IMR-90 (cell line): Measurements from ENCODE around the gene HEATR3. TPM values are rescaled to one million over a fixed set of nuclear protein-coding genes. Genes with fewer than 3 reads are reported as not detected.

ENCODE experiments used
- ATAC-seq: fragments of 200-7000 bp; cut with Tn5 transposase; 2 replicates; pipeline ENCODE4 v1.9.1; 2020; ENCODE audit warnings: low read depth, mild to moderate bottlenecking, moderate library complexity
- BruUV-seq: library from RNA; stranded (reverse); fragments of 400-500 nt; replicated peaks from 2 replicates; lab custom pipeline; 2021; lab: Mats Ljungman, UMichigan
- CTCF ChIA-PET: fragments of 300-600 bp; formaldehyde crosslinking; extraction: SDS; loops from one replicate; lab custom pipeline; 2021; ENCODE audit warnings: antibody characterized with exemption; lab: Yijun Ruan, JAX
- POLR2A ChIA-PET: fragments of 300-600 bp; sonication (Branson Sonifier 250); formaldehyde crosslinking; loops from one replicate; lab custom pipeline; 2022; ENCODE audit warnings: antibody characterized with exemption; ENCODE audit not compliant: unreplicated experiment; lab: Charles Lee
- DNase-seq: peaks from one replicate; pipeline ENCODE4 v3.0.0; 2013
- H2AFZ ChIP-seq: replicated peaks from 2 replicates; pipeline ENCODE3; 2013; ENCODE audit warnings: low read length, mild to moderate bottlenecking; ENCODE audit not compliant: poor library complexity
- H2AK5ac ChIP-seq: 2 replicates; pipeline ENCODE4 v1.6.1; 2013; ENCODE audit warnings: low read depth, low read length, inconsistent platforms
- H2AK9ac ChIP-seq: replicated peaks from 2 replicates; pipeline ENCODE3; 2013; ENCODE audit warnings: mild to moderate bottlenecking, low read depth, low read length, moderate library complexity; ENCODE audit not compliant: poor library complexity
- H2BK120ac ChIP-seq: 2 replicates; pipeline ENCODE4 v1.6.1; 2013; ENCODE audit warnings: low read depth, low read length, inconsistent platforms
- H2BK15ac ChIP-seq: 3 replicates; pipeline ENCODE4 v1.6.1; 2013; ENCODE audit warnings: low read depth, low read length, inconsistent platforms
- H2BK20ac ChIP-seq: 2 replicates; pipeline ENCODE4 v1.6.1; 2013; ENCODE audit warnings: low read depth, mild to moderate bottlenecking, inconsistent platforms, low read length, moderate library complexity
- H2BK5ac ChIP-seq: 2 replicates; pipeline ENCODE4 v1.6.1; 2013; ENCODE audit warnings: mild to moderate bottlenecking, low read depth, low read length, inconsistent platforms; ENCODE audit not compliant: poor library complexity, severe bottlenecking
- H3K14ac ChIP-seq: replicated peaks from 2 replicates; pipeline ENCODE4 v1.6.1; 2013; ENCODE audit warnings: low read depth, low read length, inconsistent platforms
- H3K18ac ChIP-seq: 2 replicates; pipeline ENCODE4 v1.6.1; 2013; ENCODE audit warnings: low read depth, low read length, control low read depth
- H3K23ac ChIP-seq: 2 replicates; pipeline ENCODE4 v1.6.1; 2013; ENCODE audit warnings: low read depth, low read length, inconsistent platforms
- H3K27ac ChIP-seq: 2 replicates; pipeline ENCODE4 v1.5.1; 2013; ENCODE audit warnings: mild to moderate bottlenecking, control low read depth, low read length; ENCODE audit not compliant: insufficient read depth
- H3K27me3 ChIP-seq: 2 replicates; pipeline ENCODE4 v1.6.1; 2013; ENCODE audit warnings: low read length; ENCODE audit not compliant: control insufficient read depth, insufficient read depth
- H3K36me3 ChIP-seq: 2 replicates; pipeline ENCODE4 v1.6.1; 2013; ENCODE audit warnings: low read length, mixed read lengths; ENCODE audit not compliant: control insufficient read depth, insufficient read depth
- H3K4ac ChIP-seq: 2 replicates; pipeline ENCODE4 v1.6.1; 2013; ENCODE audit warnings: low read depth, low read length, inconsistent platforms
- H3K4me1 ChIP-seq: 2 replicates; pipeline ENCODE4 v1.6.1; 2013; ENCODE audit warnings: low read length, mixed read lengths; ENCODE audit not compliant: control insufficient read depth, insufficient read depth
- H3K4me2 ChIP-seq: 2 replicates; pipeline ENCODE4 v1.6.1; 2013; ENCODE audit warnings: low read depth, mild to moderate bottlenecking, control low read depth, low read length, moderate library complexity
- H3K4me3 ChIP-seq: 2 replicates; pipeline ENCODE4 v1.5.1; 2013; ENCODE audit warnings: low read depth, mild to moderate bottlenecking, control low read depth, low read length, moderate library complexity; ENCODE audit not compliant: insufficient read depth
- H3K56ac ChIP-seq: 2 replicates; pipeline ENCODE4 v1.6.1; 2013; ENCODE audit warnings: low read length, inconsistent platforms; ENCODE audit not compliant: insufficient read depth; ENCODE audit errors: extremely low read depth
- H3K79me1 ChIP-seq, 2 experiments: 2 replicates each; pipeline ENCODE4 v1.6.1; 2013; ENCODE audit warnings: low read length in 2 of 2, inconsistent platforms in 1 of 2, low read depth in 1 of 2
- H3K9ac ChIP-seq: 2 replicates; pipeline ENCODE4 v1.6.1; 2013; ENCODE audit warnings: low read depth, low read length, control low read depth
- H3K9me1 ChIP-seq: 2 replicates; pipeline ENCODE4 v1.6.1; 2013; ENCODE audit warnings: low read length, inconsistent platforms; ENCODE audit not compliant: insufficient read depth
- H3K9me3 ChIP-seq: 2 replicates; pipeline ENCODE4 v1.6.1; 2013; ENCODE audit warnings: low read length; ENCODE audit not compliant: control insufficient read depth, insufficient read depth
- H4K20me1 ChIP-seq: 2 replicates; pipeline ENCODE4 v1.6.1; 2013; ENCODE audit warnings: low read length, inconsistent platforms; ENCODE audit not compliant: insufficient read depth
- H4K5ac ChIP-seq: 2 replicates; pipeline ENCODE4 v1.6.1; 2013; ENCODE audit warnings: mild to moderate bottlenecking, low read depth, low read length, control low read depth
- H4K8ac ChIP-seq, 2 experiments: 2 replicates each; pipeline ENCODE4 v1.6.1; 2013; ENCODE audit warnings: low read depth in 2 of 2, low read length in 2 of 2, control low read depth in 1 of 2, inconsistent platforms in 1 of 2
- H4K91ac ChIP-seq: 2 replicates; pipeline ENCODE4 v1.6.1; 2013; ENCODE audit warnings: low read depth, low read length, inconsistent platforms; ENCODE audit not compliant: insufficient read depth
- BHLHE40 ChIP-seq: fragments of 150-350 bp; IDR thresholded peaks from 2 replicates; pipeline ENCODE4 v1.6.1; 2016; ENCODE audit warnings: mild to moderate bottlenecking, low read depth, low read length
- CHD1 ChIP-seq: IDR thresholded peaks from 2 replicates; pipeline ENCODE4 v1.6.1; 2012; ENCODE audit warnings: low read depth, low read length, improper control_type of control experiment
- CTCF ChIP-seq: conservative IDR thresholded peaks from 2 replicates; pipeline ENCODE4 v1.5.1; 2012; ENCODE audit warnings: mild to moderate bottlenecking, low read depth, low read length, improper control_type of control experiment
- ELK1 ChIP-seq: fragments of 150-350 bp; IDR thresholded peaks from 2 replicates; pipeline ENCODE4 v1.6.1; 2016; ENCODE audit warnings: low read depth, mild to moderate bottlenecking, low read length, moderate library complexity, borderline replicate concordance
- FOS ChIP-seq: fragments of 150-350 bp; IDR thresholded peaks from 2 replicates; pipeline ENCODE4 v1.6.1; 2016; ENCODE audit warnings: low read depth, low read length
- MAFK ChIP-seq: IDR thresholded peaks from 2 replicates; pipeline ENCODE4 v1.6.1; 2012; ENCODE audit warnings: low read depth, low read length, improper control_type of control experiment
- MAZ ChIP-seq: IDR thresholded peaks from 2 replicates; pipeline ENCODE4 v1.6.1; 2012; ENCODE audit warnings: low read depth, mild to moderate bottlenecking, low read length, improper control_type of control experiment, moderate library complexity, borderline replicate concordance
- MXI1 ChIP-seq: IDR thresholded peaks from 2 replicates; pipeline ENCODE4 v1.6.1; 2012; ENCODE audit warnings: low read depth, mild to moderate bottlenecking, low read length, moderate library complexity, borderline replicate concordance
- NFE2L2 ChIP-seq: fragments of 150-350 bp; IDR thresholded peaks from 2 replicates; pipeline ENCODE4 v1.6.1; 2016; ENCODE audit warnings: low read depth, mild to moderate bottlenecking, low read length
- POLR2A ChIP-seq: IDR thresholded peaks from 2 replicates; pipeline ENCODE4 v1.6.1; 2012; ENCODE audit warnings: mild to moderate bottlenecking, low read depth, low read length
- RAD21 ChIP-seq: IDR thresholded peaks from 2 replicates; pipeline ENCODE4 v1.6.1; 2012; ENCODE audit warnings: low read length, improper control_type of control experiment
- RFX5 ChIP-seq: IDR thresholded peaks from 2 replicates; pipeline ENCODE4 v1.8.0; 2012; ENCODE audit warnings: low read depth, mild to moderate bottlenecking, low read length, moderate library complexity
- SMC3 ChIP-seq: fragments of 150-350 bp; IDR thresholded peaks from 2 replicates; pipeline ENCODE4 v1.6.1; 2016; ENCODE audit warnings: low read depth, mild to moderate bottlenecking, antibody characterized with exemption, low read length, moderate library complexity
- USF2 ChIP-seq: fragments of 150-350 bp; IDR thresholded peaks from 2 replicates; pipeline ENCODE4 v1.6.1; 2017; ENCODE audit warnings: mild to moderate bottlenecking, antibody characterized with exemption, low read length, low read depth
- WGBS, 2 experiments: methylation state at CpG; one replicate each; pipeline versions ENCODE4 v1.1.5 to v1.1.7; 2013; ENCODE audit warnings: missing lambda C conversion rate in 2 of 2; ENCODE audit not compliant: insufficient read length in 1 of 2; ENCODE audit errors: extremely low coverage in 2 of 2; 5-methylcytosine and 5-hydroxymethylcytosine counted together
- dilution Hi-C: fragments of 300-500 bp; cut with HindIII; formaldehyde crosslinking; loops from one replicate; pipeline ENCODE4 v1.14.3; 2018; ENCODE audit warnings: low sequenced_read_pairs; ENCODE audit not compliant: unreplicated experiment
- in situ Hi-C: fragments of 300-500 bp; cut with MboI; formaldehyde crosslinking; loops from 3 replicates; pipeline ENCODE4 v1.14.3; 2019; ENCODE audit warnings: low sequenced_read_pairs, inconsistent platforms, mixed read lengths
- intact Hi-C: fragments of 100-400 bp; cut with micrococcal nuclease; formaldehyde crosslinking; loops from 2 replicates; pipeline ENCODE4 v1.10.0; 2022
- polyA plus RNA-seq, 3 experiments: library from polyadenylated mRNA; depleted of rRNA; stranded (reverse); fragments of >200 nt; gene quantifications; 2 replicates each; pipeline ENCODE4 v1.2.3, GENCODE V29; 2012; ENCODE audit warnings: low replicate concordance in 1 of 3
- total RNA-seq: library from RNA; depleted of rRNA; stranded (reverse); fragments of >200 nt; gene quantifications from 2 replicates; pipeline ENCODE4 v1.2.3, GENCODE V29; 2012

HEATR3 gene
- total and polyA plus RNA-seq, 2 of the 4 experiments (the other 2 are of a cell fraction): 9.4 to 21.1 TPM

- no peak overlapping the region for H3K4me2 ChIP-seq
- ATAC-seq: no peak
- H3K79me1 ChIP-seq: no peaks in the 10 kb centered on the region
- DNase-seq: no peak
- H3K14ac ChIP-seq: no peak overlapping the region
- H3K56ac ChIP-seq: no peak overlapping the region
- CTCF ChIA-PET: no interaction called here
- no peak overlapping the region for H4K5ac ChIP-seq
- TF ChIP-seq POLR2A (no peak), MXI1 (no peak), NFE2L2 (no peak), USF2 (no peak), BHLHE40 (no peak), ELK1 (no peak), SMC3 (no peak), CTCF (no peak), CHD1 (no peak), MAZ (no peak), RFX5 (no peak), MAFK (no peak), FOS (no peak), RAD21 (no peak)
- H2AK5ac ChIP-seq: no peak overlapping the region
- H3K18ac ChIP-seq: no peak overlapping the region
- H3K36me3 ChIP-seq: no peaks in the 10 kb centered on the region
- H4K91ac ChIP-seq: no peak overlapping the region
- no CpG with 5 or more reads among the region's 2 CpGs for WGBS, 2 experiments
- no peak overlapping the region for H2AFZ ChIP-seq
- H3K4ac ChIP-seq: no peak overlapping the region
- no peak overlapping the region for H2BK15ac ChIP-seq
- H3K27ac ChIP-seq: no peak overlapping the region
- no peak overlapping the region for H4K8ac ChIP-seq
- peaks cover 3% of the 10 kb centered on the region; the same call in 1 of the 2 replicates for H3K4me1 ChIP-seq
- no TSS peak for BruUV-seq
- POLR2A ChIA-PET: no interaction called here
- no peak overlapping the region for H2BK5ac ChIP-seq
- H3K23ac ChIP-seq: no peak overlapping the region
- in situ Hi-C loops: no loop called here
- intact Hi-C loops: no loop called here
- H3K4me3 ChIP-seq: no peak overlapping the region
- no peak overlapping the region for H2BK120ac ChIP-seq
- H2AK9ac ChIP-seq: no peak overlapping the region
- dilution Hi-C loops: no loop called here
- H4K20me1 ChIP-seq: no peaks in the 10 kb centered on the region
- no peaks in the 10 kb centered on the region for H3K9me3 ChIP-seq
- peaks cover 5% of the 10 kb centered on the region for H3K27me3 ChIP-seq
- no peaks in the 10 kb centered on the region for H3K9me1 ChIP-seq
- no peak overlapping the region for H3K9ac ChIP-seq
- no peak overlapping the region for H2BK20ac ChIP-seq
Measured at GRCh38 chr16:50144211-50144610, 78.4 kb downstream of the HEATR3 start.
